Measurements from ENCODE around the gene TLCD3B.
"Not testable (repeated sequence)": the region's sequence is repeated elsewhere in the genome, so short reads cannot be mapped to it uniquely, and the experiment has no call there.

The TLCD3B gene

GRCh38 chr16:30060836-30061554, 29.9 kb upstream of the TLCD3B start:
- no peak for DNase-seq (ENCODE audit: low spot score)

- DNase-seq (ENCODE audit: low spot score): no peak
Observed at GRCh38 chr16:30060346-30060745, 29.3 kb upstream of the TLCD3B start.

GRCh38 chr16:30054959-30055553, 24.0 kb upstream of the TLCD3B start:
- DNase-seq (ENCODE audit: low spot score): no peak

DNA sequence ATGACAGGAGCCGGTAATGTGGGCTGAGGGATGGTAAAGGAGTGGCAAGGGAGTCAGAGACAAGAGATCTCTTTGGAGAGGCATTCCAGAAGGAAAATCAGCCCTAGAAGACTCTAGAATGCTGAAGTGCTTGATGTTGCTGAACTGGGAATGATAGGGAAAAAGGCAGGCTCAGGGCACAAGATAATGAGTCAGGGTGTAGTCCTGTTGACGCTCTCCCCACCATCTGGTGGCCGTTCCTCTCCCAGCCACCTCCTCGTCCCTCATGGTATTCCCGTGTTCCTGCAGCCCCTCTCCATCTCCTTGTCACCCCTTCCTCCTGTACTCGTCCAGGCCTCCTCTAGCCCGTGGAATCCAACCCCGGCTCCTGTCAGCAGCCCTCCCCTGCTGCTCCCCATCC, 23.4 kb upstream of the TLCD3B start:
- no peak for DNase-seq (ENCODE audit: low spot score)

DNA sequence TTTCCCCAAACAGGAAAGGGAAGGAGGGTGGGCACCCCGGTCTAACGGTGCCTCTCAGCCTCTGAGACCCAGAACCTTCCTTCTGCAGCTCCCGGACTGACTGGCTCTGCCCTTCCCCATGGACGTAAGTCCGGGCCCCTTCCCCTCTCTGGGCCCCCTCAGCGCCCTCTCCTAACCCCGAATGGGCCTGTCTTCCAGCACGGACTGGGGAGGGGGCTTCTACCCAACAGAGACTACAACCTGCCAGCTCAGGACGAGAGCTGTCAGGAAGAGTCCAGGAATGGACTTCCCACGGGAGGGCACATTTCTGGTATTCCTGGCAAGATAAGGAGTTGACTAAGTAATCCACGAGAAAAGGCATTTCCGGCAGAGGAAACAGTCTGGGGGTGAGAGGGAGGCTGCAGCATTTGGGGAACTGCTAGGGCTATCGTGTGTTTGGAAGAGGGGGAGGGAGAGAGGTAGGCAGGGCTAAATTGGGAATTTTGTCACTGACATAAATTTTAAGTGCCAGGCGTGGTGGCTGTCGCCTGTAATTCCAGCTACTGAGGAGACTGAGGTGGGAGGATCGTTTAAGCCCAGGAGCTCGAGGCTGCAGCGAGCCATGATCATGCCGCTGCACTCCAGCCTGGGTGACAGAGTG, 22.4 kb upstream of the TLCD3B start:
- DNase-seq (ENCODE audit: low spot score): peak; percentile 68

DNA sequence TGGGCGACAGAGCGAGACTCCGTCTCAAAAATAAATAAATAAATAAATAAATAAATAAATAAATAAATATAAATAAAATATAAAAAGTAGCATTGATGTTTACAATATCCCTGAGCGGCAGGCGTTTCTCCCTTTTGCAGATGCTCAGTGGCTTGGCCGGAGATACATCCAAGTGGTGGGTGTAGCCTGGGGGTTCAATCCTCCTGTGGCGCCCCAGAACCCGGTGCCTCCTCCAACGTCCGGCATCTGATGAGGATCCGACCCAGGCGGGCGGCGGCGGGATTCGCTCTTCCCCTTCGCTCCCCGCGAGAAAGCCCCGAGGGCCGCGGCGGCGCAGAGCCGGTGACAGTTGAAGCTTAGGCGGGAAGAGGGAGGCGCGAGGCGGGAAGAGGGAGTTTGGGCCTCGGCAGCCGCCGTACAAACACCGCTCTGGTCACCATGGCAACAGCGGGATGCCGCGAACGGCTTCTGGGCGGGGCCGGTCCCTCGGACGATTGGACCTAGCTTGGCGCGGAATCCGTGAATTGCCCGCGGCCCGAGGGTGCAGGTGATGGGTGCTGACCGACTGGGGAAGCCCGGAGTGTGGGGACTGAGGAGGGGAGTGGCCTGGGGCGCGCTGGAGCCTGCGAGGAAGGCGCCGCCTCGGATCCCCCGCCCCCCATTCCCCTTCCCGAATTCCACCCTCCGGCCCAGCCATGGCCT, 21.8 kb upstream of the TLCD3B start:
- DNase-seq (ENCODE audit: low spot score): peak; percentile 80

GRCh38 chr16:30051518-30051917, 20.4 kb upstream of the TLCD3B start:
- DNase-seq (ENCODE audit: low spot score): peak; percentile 85

- DNase-seq (ENCODE audit: low spot score): no peak
Observed at GRCh38 chr16:30049871-30050270, 18.8 kb upstream of the TLCD3B start.

DNA sequence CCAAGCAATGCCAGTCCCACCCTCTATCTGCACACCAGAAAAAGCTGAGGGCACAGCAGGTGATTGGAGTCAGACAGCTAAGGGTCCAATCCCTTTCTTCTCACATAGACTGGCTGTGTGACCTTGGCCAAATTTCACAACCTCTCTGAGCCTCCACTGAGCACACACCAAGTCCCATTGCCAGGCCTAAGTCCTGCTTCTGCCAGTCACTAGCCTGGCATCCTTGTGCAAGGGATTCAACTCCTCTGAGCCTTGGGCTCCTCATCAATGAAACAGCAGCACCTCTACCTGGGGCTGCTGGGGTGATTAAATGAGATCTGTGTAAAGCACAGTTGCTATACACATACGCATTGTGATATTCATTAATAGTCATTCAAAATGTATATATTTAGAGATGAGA, 15.5 kb upstream of the TLCD3B start:
- no peak for DNase-seq (ENCODE audit: low spot score)

- no peak for DNase-seq (ENCODE audit: low spot score)
Observed at GRCh38 chr16:30046178-30046577, 15.1 kb upstream of the TLCD3B start.

- peak; percentile 41 for DNase-seq (ENCODE audit: low spot score)
Observed at GRCh38 chr16:30041841-30042240, 10.8 kb upstream of the TLCD3B start.

DNA sequence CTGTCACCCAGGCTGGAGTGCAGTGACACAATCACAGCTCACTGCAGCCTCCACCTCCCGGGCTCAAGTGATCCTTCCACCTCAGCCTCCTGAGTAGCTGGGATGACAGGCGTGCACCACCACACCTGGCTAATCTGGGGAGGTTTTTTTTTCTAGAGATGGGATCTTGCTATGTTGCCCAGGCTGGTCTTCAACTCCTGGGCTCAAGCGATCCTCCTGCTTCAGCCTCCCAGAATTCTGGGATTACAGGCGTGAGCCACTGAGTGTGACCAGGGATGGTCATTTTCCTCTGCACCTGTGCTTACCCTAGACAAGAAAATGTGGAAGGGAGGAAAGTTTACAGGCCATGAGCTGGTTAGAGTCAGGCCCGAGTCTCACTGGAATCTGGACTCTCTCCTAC, 9.6 kb upstream of the TLCD3B start:
- DNase-seq (ENCODE audit: low spot score): not testable (repeated sequence)

- no peak for DNase-seq (ENCODE audit: low spot score)
Observed at GRCh38 chr16:30040221-30040620, 9.2 kb upstream of the TLCD3B start.

GRCh38 chr16:30033270-30033669, 2.2 kb upstream of the TLCD3B start:
- no peak for DNase-seq (ENCODE audit: low spot score)

- DNase-seq (ENCODE audit: low spot score): peak; percentile 73
Observed at GRCh38 chr16:30032083-30032819, 1.2 kb upstream of the TLCD3B start.

DNA sequence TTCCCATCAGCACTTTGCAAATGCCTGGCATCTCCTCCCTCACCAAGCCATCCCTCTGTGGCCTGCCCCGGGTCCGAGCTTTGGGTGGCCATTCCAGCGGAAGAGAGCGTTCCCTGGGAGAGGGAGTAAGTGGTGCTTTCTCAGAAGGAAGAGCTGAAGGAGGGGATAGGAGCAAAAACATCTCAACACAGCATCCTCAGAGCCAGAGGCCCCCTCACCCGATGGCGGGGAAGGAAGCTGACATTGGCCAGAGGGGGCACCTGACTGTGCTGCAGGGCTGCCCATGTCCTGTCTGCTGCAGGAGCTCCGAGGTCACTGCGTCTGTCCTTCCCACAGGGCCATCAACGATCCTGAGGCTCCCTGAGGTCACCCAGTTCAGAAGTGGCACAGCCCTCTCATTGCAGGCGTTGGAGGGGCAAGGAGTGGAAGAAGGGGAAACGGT, 427 bp upstream of the TLCD3B start:
- DNase-seq (ENCODE audit: low spot score): no peak

GRCh38 chr16:30030011-30030685, 923 bp downstream of the TLCD3B start:
- DNase-seq (ENCODE audit: low spot score): no peak

DNA sequence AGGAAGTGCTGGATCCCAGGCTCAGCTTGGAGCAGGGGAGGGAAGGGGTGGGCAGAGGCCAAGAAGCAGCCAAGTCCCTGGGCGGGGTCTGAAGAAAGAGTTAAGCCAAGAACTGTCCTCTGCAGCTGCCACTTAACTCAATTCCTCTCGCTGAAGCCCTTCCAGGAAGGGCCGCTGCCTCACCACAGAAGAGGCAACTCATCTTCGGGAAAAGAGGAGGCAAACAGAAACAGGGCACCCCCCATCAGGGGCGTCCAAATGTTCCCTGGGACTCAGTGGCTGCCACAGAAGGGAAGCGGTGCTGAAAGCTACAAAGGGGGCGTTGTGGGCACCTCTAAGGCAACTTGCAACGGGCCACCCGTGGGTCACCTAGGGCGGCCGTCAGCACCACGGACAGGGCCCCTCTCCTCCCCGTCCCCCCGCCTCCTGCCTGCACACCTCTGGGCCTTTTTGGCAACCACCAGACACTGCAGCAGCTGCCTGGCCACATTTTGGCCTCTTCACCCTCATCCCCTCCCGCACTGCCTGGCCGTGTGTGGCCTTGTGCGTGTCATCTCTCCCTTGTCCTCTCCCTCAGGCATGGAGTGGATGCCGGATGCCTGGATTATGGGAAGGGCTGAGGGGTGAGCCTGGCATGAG, 2.5 kb downstream of the TLCD3B start:
- no peak for DNase-seq (ENCODE audit: low spot score)

DNA sequence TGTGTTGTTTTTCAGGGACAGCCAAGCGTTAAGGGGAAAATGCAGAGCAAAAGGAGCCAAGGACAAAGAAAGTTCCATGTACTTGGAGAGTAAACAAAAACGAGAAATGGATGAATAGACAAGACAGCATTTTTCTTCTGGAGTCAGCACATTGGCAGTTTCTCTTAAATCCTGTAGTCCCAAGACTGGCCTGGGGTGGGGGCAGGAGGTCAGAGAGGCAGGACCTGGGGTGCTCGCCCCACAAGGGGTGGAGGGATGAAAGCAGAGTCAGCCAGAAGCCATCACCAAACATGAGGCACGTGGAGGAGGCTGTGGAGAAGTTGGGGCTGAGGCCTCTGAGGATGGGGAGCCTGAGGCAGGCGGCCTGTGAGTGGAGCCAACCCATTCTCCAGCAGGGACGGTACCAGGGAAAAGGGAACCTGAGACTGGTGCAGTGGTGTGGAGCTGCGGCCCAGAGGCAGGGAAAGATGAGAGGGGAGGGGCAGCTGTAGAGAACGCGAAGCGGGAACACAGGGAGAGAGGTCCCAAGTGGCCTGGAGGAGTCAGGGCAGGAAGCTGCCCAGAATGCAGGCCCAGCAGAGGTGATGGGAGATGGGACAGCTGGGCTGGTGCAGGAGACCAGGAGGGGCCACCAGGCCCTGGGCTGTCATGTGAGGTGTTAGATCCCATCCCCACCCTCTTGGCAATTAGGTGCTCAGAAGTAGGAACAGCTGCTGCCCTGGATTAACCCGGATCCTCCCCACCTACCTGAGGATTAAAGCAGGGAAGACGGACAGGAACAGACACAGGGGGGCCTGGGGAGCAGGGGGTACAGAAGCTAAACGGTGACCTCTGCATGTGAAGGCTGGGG, 3.3 kb downstream of the TLCD3B start:
- no peak for DNase-seq (ENCODE audit: low spot score)

DNA sequence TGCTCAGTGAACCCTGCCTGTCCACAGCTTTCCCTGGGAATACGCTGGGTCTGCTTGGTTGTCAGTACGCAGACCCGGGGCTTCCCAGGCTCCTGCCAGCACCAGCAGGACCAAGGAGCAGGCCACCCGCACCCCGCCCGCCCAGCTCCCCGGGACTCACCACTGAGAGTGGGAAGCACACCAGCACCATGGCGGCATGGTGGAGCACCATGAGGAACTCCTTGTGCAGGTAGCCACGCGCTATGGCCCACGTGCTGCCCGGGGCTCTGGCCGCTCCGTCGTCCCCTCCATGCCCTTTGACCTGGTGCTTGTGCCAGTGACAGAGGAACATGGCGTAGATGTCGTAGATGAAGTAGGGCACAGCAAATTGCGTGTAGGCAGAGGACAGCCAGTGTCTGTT, 4.6 kb downstream of the TLCD3B start:
- no peak for DNase-seq (ENCODE audit: low spot score)

All from kidney capillary endothelial cell (primary cell).